GM18502 (cell line): ENCODE results near the gene INTS2.
"Not testable (repeated sequence)": the region's sequence is repeated elsewhere in the genome, so short reads cannot be mapped to it uniquely, and the experiment has no call there.

Source experiments
- ATAC-seq: cut with Tn5 transposase; IDR thresholded peaks from one replicate; pipeline ENCODE4 v1.9.1; 2021; ENCODE audit warnings: mild to moderate bottlenecking; ENCODE audit not compliant: unreplicated experiment, poor library complexity

Gene INTS2

DNA sequence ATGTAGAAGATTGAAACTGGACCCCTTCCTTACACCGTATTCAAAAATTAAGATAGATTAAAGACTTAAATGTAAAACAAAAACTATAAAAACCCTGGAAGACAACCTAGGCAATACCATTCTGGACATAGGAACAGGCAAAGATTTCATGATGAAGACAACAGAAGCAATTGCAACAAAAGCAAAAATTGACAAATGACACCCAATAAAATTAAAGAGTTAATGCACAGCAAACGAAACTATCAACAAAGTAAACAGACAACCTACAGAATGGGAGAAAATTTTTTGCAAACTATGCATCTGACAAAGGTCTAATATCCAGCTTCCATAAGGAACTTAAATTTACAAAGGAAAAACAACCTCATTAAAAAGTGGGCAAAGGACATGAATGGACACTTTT, 101.6 kb downstream of the INTS2 start:
- ATAC-seq, result not testable (repeated sequence)

- no peak for ATAC-seq
Measured at GRCh38 chr17:61825448-61826137, 102.2 kb downstream of the INTS2 start.

GRCh38 chr17:61822326-61823285, 105.2 kb downstream of the INTS2 start:
- no peak for ATAC-seq

- no peak for ATAC-seq
Measured at GRCh38 chr17:61821655-61822054, 106.1 kb downstream of the INTS2 start.

DNA sequence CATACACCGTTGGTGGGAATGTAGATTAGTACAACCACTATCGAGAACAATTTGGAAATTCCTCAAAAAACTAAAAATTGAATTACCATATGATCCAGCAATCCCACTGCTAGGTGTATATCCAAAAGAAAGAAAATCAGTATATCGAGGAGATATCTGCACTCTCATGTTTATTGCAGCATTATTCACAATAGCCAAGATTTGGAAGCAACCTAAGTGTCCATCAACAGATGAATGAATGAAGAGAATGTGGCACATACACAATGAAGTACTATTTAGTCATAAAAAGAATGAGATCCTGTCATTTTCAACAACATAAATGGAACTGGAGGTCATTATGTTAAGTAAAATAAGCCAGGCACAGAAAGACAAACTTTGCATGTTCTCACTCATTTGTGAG, 108.5 kb downstream of the INTS2 start:
- not testable (repeated sequence) for ATAC-seq

DNA sequence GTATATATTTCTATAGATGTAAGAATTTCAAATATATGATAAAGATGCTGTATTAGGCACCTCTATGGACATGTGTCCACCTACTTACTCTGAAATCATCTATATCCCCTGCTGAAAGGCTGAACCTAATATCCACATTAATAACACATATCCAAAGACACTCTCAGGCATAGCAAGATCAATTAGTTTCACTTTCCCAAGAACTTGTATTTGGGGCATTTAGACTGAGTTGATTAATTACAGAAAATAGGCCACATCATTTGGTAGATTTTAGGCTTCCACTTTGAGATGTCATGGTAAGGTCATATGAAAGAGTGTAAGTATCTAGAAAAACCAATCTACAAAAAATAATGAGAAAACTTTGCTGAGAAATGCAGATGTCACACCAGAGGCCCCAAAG, 109.6 kb downstream of the INTS2 start:
- ATAC-seq, result no peak

GRCh38 chr17:61817452-61817851, 110.3 kb downstream of the INTS2 start:
- no peak for ATAC-seq

- ATAC-seq, result no peak
Measured at GRCh38 chr17:61816538-61816937, 111.2 kb downstream of the INTS2 start.

- no peak for ATAC-seq
Measured at GRCh38 chr17:61815863-61816503, 111.8 kb downstream of the INTS2 start.
